Esophagus (tissue), 2 donors: Measurements from ENCODE around the gene NAP1L1. TPM values are rescaled to one million over a fixed set of nuclear protein-coding genes. Genes with fewer than 3 reads are reported as not detected.
"Not testable (repeated sequence)": the region's sequence is repeated elsewhere in the genome, so short reads cannot be mapped to it uniquely, and the experiment has no call there.

Source experiments
- H3K27ac ChIP-seq, 2 donors: one replicate each; pipeline ENCODE4 v1.5.1; 2013; ENCODE audit warnings: low read depth in 2 of 2, mild to moderate bottlenecking in 2 of 2, inconsistent platforms in 1 of 2, low read length in 1 of 2, moderate library complexity in 1 of 2
- H3K27me3 ChIP-seq, 2 donors: one replicate each; pipeline ENCODE4 v1.6.1; 2013; ENCODE audit warnings: low read length in 2 of 2, control low read depth in 1 of 2, mild to moderate bottlenecking in 1 of 2; ENCODE audit not compliant: insufficient read depth in 2 of 2, control insufficient read depth in 1 of 2
- H3K36me3 ChIP-seq, 2 donors: one replicate each; pipeline ENCODE4 v1.6.1; 2013; ENCODE audit warnings: low read length in 1 of 2; ENCODE audit not compliant: control insufficient read depth in 2 of 2, insufficient read depth in 2 of 2
- H3K4me1 ChIP-seq, 2 donors: one replicate each; pipeline ENCODE4 v1.6.1; 2013; ENCODE audit warnings: low read length in 1 of 2; ENCODE audit not compliant: control insufficient read depth in 2 of 2, insufficient read depth in 2 of 2
- H3K4me3 ChIP-seq, 2 donors: one replicate each; pipeline ENCODE4 v1.5.1; 2013; ENCODE audit warnings: low read length in 2 of 2, mild to moderate bottlenecking in 2 of 2, low read depth in 1 of 2, moderate library complexity in 1 of 2
- H3K9me3 ChIP-seq, 2 donors: one replicate each; pipeline ENCODE4 v1.6.1; 2013; ENCODE audit warnings: mild to moderate bottlenecking in 2 of 2, low read depth in 1 of 2, low read length in 1 of 2, moderate library complexity in 1 of 2; ENCODE audit not compliant: control insufficient read depth in 2 of 2, insufficient read depth in 1 of 2
- WGBS, 2 donors: extraction: QIAGEN DNeasy Blood & Tissue Kit; methylation state at CpG; one replicate each; pipeline ENCODE4 v1.1.7; 2013; 5-methylcytosine and 5-hydroxymethylcytosine counted together
- polyA plus RNA-seq, 2 donors: library from polyadenylated mRNA; stranded (reverse); fragments of 200-250 nt; gene quantifications; one replicate each; pipeline ENCODE4 v1.2.3, GENCODE V29; 2013
- donor health status: healthy with polysubstance abuse.
- donor health status: Bipolar disorder and iron deficiency.

Gene NAP1L1
- polyA plus RNA-seq, 2 donors: 100 to 145 TPM

DNA sequence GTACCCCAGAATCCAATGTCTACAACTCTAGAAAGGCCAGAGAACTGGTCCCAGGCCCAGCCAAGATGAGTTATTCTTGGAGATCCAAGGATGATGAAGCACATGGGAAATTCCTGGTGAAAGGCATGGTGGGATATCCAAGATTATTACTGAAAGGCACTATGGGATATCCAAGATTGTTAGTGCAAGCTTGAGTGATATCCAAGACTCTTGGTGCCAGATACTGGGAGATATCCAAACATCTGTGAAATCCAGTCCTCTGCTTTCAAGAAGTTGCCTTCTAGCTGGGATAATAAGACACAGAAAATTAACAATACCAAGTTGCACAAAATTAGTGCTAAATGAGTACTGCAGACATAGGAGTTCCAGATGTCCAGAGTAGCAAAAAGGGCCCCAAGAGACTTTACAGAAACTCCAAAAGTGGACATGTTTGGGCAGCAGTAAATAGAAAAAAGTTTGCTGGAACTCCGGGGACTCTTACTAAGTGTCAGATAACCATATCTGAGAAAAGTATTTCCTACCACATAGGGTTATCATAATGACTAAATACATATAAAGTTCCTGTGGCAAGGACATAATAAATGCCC is 87.5 kb downstream of the NAP1L1 start:
- no peak overlapping the region for H3K27ac ChIP-seq
- H3K27me3 ChIP-seq: no peaks in the 10 kb centered on the region
- WGBS, 2 donors: 28 to 29% methylated on average over 1 of the region's 1 CpG
- H3K9me3 ChIP-seq: no peaks in the 10 kb centered on the region
- H3K4me1 ChIP-seq: no peaks in the 10 kb centered on the region
- H3K36me3 ChIP-seq: no peaks in the 10 kb centered on the region
- no peak overlapping the region for H3K4me3 ChIP-seq

- no peaks in the 10 kb centered on the region for H3K4me1 ChIP-seq
- no peaks in the 10 kb centered on the region for H3K36me3 ChIP-seq
These were observed 88.8 kb downstream of the NAP1L1 start for GRCh38 chr12:75995691-75996090.

GRCh38 chr12:75994069-75994740 is 90.3 kb downstream of the NAP1L1 start:
- H3K36me3 ChIP-seq: no peaks in the 10 kb centered on the region
- no peaks in the 10 kb centered on the region for H3K9me3 ChIP-seq
- WGBS, 2 donors: 74 to 79% methylated on average over 4 of the region's 4 CpGs
- no peaks in the 10 kb centered on the region for H3K4me1 ChIP-seq
- no peaks in the 10 kb centered on the region for H3K27me3 ChIP-seq
- no peak overlapping the region for H3K4me3 ChIP-seq
- H3K27ac ChIP-seq: no peak overlapping the region

More at GRCh38 chr12:75995691-75996090, 88.8 kb downstream of the NAP1L1 start:
- no peaks in the 10 kb centered on the region for H3K9me3 ChIP-seq
- H3K27ac ChIP-seq: no peak overlapping the region
- H3K4me3 ChIP-seq: no peak overlapping the region
- no peaks in the 10 kb centered on the region for H3K27me3 ChIP-seq

DNA sequence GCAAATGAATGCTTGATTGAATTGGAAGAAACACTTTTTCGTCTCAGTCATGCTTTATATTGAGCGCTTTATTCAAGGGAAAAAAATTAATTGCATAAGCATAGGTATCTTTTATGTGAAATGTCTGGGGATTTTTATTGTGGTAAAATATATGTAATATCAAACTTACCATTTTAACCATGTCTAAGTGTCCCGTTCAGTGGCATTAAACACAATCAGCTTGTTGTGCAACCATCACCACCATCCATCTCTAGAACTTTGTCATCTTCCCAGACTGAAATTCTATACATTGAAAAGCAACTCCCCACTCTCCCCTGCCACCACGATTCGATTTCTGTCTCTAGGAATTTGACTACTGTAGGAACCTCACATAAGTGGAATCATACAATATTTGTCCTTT is 92.7 kb downstream of the NAP1L1 start:
- no peaks in the 10 kb centered on the region for H3K36me3 ChIP-seq
- no peaks in the 10 kb centered on the region for H3K27me3 ChIP-seq
- no peak overlapping the region for H3K4me3 ChIP-seq
- no peak overlapping the region for H3K27ac ChIP-seq
- H3K9me3 ChIP-seq: no peaks in the 10 kb centered on the region
- 73 to 85% methylated on average over 5 of the region's 5 CpGs for WGBS, 2 donors
- no peaks in the 10 kb centered on the region for H3K4me1 ChIP-seq

GRCh38 chr12:75990189-75990912 is 94.1 kb downstream of the NAP1L1 start:
- no peak overlapping the region for H3K27ac ChIP-seq
- H3K36me3 ChIP-seq: no peaks in the 10 kb centered on the region
- 59 to 64% methylated on average over 4 of the region's 4 CpGs for WGBS, 2 donors
- H3K4me1 ChIP-seq: no peaks in the 10 kb centered on the region
- no peaks in the 10 kb centered on the region for H3K9me3 ChIP-seq
- H3K4me3 ChIP-seq: no peak overlapping the region
- no peaks in the 10 kb centered on the region for H3K27me3 ChIP-seq

- not testable (repeated sequence) for H3K36me3 ChIP-seq, H3K27ac ChIP-seq, H3K27me3 ChIP-seq, H3K9me3 ChIP-seq, H3K4me3 ChIP-seq, H3K4me1 ChIP-seq
- WGBS, 2 donors: 89 to 91% methylated on average over 1 of the region's 1 CpG
These were observed 96.8 kb downstream of the NAP1L1 start for GRCh38 chr12:75987709-75988108.

Other genes starting within 250 kb of the NAP1L1 start
- gene PHLDA1, start 52.9 kb downstream of the NAP1L1 start, polyA plus RNA-seq: 10 to 100 TPM; 46.3 to 84.1 TPM